Activated naive CD8-positive, alpha-beta T cell treated with anti-CD3 and anti-CD28 coated beads, Interleukin-2, amount 50 U/mL, for 24 hours (primary cell): ENCODE results near the gene FOXP1.

Source experiments
- ATAC-seq: fragments of 150-1000 bp; cut with Tn5 transposase; one replicate; pipeline ENCODE4 v1.10.0; 2021
- DNase-seq: peaks from one replicate; pipeline ENCODE4 v3.0.0; 2021
- H3K27ac Mint-ChIP-seq: one replicate; pipeline ENCODE4 v1.8.0; 2021; ENCODE audit warnings: mild to moderate bottlenecking, mixed read lengths
- H3K27me3 Mint-ChIP-seq: one replicate; pipeline ENCODE4 v1.8.0; 2021; ENCODE audit warnings: mixed read lengths
- H3K36me3 Mint-ChIP-seq: one replicate; pipeline ENCODE4 v1.8.0; 2021; ENCODE audit warnings: low read depth, mixed read lengths
- H3K4me1 Mint-ChIP-seq: one replicate; pipeline ENCODE4 v1.8.0; 2021; ENCODE audit warnings: mixed read lengths
- H3K4me3 Mint-ChIP-seq: one replicate; pipeline ENCODE4 v1.8.0; 2021; ENCODE audit warnings: mild to moderate bottlenecking, moderate library complexity, mixed read lengths
- H3K9me3 Mint-ChIP-seq: one replicate; pipeline ENCODE4 v1.8.0; 2021; ENCODE audit warnings: mixed read lengths

Gene FOXP1

GRCh38 chr3:71563827-71564226 lies 19.7 kb downstream of the FOXP1 start:
- Mint-ChIP-seq H3K36me3 (peaks cover 28% of the 10 kb centered on the region), H3K9me3 (no peaks in the 10 kb centered on the region), H3K27me3 (no peaks in the 10 kb centered on the region), H3K4me1 (peaks cover 16% of the 10 kb centered on the region), H3K4me3 (no peak overlapping the region), H3K27ac (no peak overlapping the region)
- ATAC-seq (no peak), DNase-seq (no peak)

GRCh38 chr3:71562938-71563337 lies 20.6 kb downstream of the FOXP1 start:
- Mint-ChIP-seq H3K4me1 (peaks cover 13% of the 10 kb centered on the region), H3K36me3 (peaks cover 31% of the 10 kb centered on the region), H3K27me3 (no peaks in the 10 kb centered on the region), H3K9me3 (no peaks in the 10 kb centered on the region), H3K27ac (no peak overlapping the region), H3K4me3 (no peak overlapping the region)
- DNase-seq (no peak), ATAC-seq (no peak)

GRCh38 chr3:71560665-71561064 lies 22.9 kb downstream of the FOXP1 start:
- Mint-ChIP-seq H3K4me1 (peaks cover 13% of the 10 kb centered on the region), H3K4me3 (no peak overlapping the region), H3K9me3 (no peaks in the 10 kb centered on the region), H3K36me3 (peaks cover 20% of the 10 kb centered on the region), H3K27me3 (no peaks in the 10 kb centered on the region), H3K27ac (no peak overlapping the region)
- ATAC-seq (no peak), DNase-seq (no peak)

DNA sequence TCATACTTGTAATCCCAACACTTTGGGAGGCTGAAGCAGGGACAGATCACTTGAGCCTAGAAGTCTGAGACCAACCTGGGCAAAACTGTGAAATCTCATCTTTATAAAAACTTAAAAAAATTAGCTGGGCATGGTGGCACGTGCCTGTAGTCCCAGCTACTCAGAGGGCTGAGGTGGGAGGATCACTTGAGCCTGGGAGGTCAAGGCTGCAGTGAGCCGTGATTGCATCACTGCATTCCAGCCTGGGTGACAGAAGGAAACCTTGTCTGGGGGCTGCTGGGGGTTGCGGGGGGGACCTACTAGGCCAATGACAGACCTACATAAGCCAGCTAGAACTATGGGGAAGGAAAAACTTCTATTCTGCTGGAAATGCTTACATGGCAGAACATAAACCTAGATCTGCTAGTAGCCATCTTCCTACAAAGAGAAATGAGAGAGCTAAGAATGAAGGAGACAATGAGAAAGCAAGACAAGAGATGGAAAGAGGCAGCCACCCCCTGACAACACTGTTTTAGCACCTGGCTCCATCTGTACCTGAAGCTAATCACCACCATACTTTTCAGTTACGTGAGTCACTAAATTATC lies 23.9 kb downstream of the FOXP1 start:
- no peak overlapping the region for H3K27ac Mint-ChIP-seq
- H3K36me3 Mint-ChIP-seq: peaks cover 14% of the 10 kb centered on the region
- peaks cover 12% of the 10 kb centered on the region for H3K4me1 Mint-ChIP-seq
- ATAC-seq (no peak), DNase-seq (no peak)
- H3K4me3 Mint-ChIP-seq: no peak overlapping the region
- H3K9me3 Mint-ChIP-seq: no peaks in the 10 kb centered on the region
- H3K27me3 Mint-ChIP-seq: no peaks in the 10 kb centered on the region

DNA sequence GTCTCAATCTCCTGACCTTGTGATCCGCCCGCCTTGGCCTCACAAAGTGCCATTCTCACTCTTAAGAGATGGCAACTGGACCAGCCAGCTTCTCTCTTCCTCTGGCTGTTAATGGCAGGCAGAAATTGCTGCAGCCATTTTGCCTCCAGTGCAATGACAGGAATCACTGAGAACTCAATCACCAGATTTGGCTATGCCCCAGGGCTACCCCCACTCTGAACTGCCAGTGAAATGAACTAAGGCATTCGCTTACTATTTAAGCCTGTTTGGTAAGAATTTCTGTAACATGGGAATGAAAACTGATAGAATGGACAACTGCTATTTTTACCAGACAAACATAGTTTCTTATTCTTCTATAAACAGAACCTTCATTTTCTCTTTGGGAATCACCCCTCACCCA lies 24.5 kb downstream of the FOXP1 start:
- Mint-ChIP-seq H3K27me3 (no peaks in the 10 kb centered on the region), H3K4me1 (peaks cover 7% of the 10 kb centered on the region), H3K9me3 (no peaks in the 10 kb centered on the region), H3K36me3 (peaks cover 10% of the 10 kb centered on the region), H3K4me3 (no peak overlapping the region), H3K27ac (no peak overlapping the region)
- DNase-seq (no peak), ATAC-seq (no peak)

- peaks cover 4% of the 10 kb centered on the region for H3K36me3 Mint-ChIP-seq
- no peaks in the 10 kb centered on the region for H3K9me3 Mint-ChIP-seq
- H3K4me3 Mint-ChIP-seq: no peak overlapping the region
- peaks cover 1% of the 10 kb centered on the region for H3K4me1 Mint-ChIP-seq
- ATAC-seq: no peak
- DNase-seq: no peak
- H3K27me3 Mint-ChIP-seq: no peaks in the 10 kb centered on the region
- no peak overlapping the region for H3K27ac Mint-ChIP-seq
Observed at GRCh38 chr3:71554649-71555048, 28.9 kb downstream of the FOXP1 start.

GRCh38 chr3:71551311-71551919 lies 32.1 kb downstream of the FOXP1 start:
- DNase-seq: no peak
- Mint-ChIP-seq H3K27ac (no peak overlapping the region), H3K27me3 (no peaks in the 10 kb centered on the region), H3K4me3 (no peak overlapping the region), H3K4me1 (peaks cover 5% of the 10 kb centered on the region), H3K36me3 (peaks cover 1% of the 10 kb centered on the region), H3K9me3 (no peaks in the 10 kb centered on the region)
- ATAC-seq: no peak

DNA sequence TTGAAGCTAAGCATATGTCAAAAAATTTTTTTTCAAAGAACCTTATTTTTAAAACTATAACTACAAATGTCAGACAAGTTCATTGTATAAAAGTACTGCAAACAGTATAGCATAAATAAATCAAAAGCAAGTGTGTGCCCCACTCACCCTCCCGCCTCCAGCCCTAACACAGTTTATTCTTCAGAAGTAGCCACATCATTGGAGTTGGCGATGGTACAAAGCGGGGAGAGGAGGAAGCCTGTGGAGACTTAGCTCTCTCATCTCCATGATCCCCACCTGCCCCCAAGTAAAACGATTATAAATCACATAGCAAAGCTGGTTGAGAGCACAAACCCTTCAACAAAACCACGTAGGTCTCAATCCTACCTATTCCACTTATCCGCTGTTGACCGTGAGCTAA lies 33.6 kb downstream of the FOXP1 start:
- H3K4me1 Mint-ChIP-seq: peaks cover 7% of the 10 kb centered on the region
- no peak overlapping the region for H3K27ac Mint-ChIP-seq

DNA sequence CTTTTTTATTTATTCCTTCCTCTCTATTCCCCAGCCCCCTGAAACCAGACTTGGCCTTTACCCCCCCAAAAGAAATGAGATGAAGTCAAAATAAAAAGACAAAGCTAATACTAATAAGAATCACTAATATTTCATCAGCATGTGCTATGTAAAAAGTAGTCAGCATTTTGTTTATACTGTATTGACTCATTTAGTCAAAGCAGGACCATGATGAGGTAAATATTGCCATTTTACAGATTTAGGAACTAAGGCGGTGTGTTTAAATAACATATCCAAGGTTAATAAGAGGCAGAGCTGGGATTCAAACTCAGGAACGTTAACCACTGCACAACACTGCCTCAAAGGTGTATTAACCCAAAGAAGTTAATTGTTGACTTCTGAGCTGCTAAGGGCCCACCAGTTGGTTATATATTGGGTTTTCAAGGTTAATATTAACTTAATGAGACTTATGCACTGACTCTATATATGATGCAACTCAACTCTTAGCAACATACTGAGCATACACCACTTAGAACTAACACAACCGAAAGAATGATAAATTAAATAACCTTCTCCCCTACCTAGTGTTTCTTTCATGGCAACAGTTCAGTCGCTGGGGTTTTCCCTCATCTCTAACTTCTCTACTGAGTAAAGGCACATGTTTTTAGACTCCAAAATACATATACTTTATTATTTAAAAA lies 34.7 kb downstream of the FOXP1 start:
- H3K36me3 Mint-ChIP-seq: peaks cover 1% of the 10 kb centered on the region
- H3K4me3 Mint-ChIP-seq: no peak overlapping the region
- no peak overlapping the region for H3K27ac Mint-ChIP-seq
- no peaks in the 10 kb centered on the region for H3K9me3 Mint-ChIP-seq
- ATAC-seq: no peak
- no peaks in the 10 kb centered on the region for H3K27me3 Mint-ChIP-seq
- no peak for DNase-seq
- H3K4me1 Mint-ChIP-seq: peaks cover 12% of the 10 kb centered on the region

More for the DNA sequence above, 33.6 kb downstream of the FOXP1 start:
- peaks cover 1% of the 10 kb centered on the region for H3K36me3 Mint-ChIP-seq
- H3K4me3 Mint-ChIP-seq: no peak overlapping the region
- no peaks in the 10 kb centered on the region for H3K27me3 Mint-ChIP-seq
- DNase-seq (no peak), ATAC-seq (no peak)
- H3K9me3 Mint-ChIP-seq: no peaks in the 10 kb centered on the region

DNA sequence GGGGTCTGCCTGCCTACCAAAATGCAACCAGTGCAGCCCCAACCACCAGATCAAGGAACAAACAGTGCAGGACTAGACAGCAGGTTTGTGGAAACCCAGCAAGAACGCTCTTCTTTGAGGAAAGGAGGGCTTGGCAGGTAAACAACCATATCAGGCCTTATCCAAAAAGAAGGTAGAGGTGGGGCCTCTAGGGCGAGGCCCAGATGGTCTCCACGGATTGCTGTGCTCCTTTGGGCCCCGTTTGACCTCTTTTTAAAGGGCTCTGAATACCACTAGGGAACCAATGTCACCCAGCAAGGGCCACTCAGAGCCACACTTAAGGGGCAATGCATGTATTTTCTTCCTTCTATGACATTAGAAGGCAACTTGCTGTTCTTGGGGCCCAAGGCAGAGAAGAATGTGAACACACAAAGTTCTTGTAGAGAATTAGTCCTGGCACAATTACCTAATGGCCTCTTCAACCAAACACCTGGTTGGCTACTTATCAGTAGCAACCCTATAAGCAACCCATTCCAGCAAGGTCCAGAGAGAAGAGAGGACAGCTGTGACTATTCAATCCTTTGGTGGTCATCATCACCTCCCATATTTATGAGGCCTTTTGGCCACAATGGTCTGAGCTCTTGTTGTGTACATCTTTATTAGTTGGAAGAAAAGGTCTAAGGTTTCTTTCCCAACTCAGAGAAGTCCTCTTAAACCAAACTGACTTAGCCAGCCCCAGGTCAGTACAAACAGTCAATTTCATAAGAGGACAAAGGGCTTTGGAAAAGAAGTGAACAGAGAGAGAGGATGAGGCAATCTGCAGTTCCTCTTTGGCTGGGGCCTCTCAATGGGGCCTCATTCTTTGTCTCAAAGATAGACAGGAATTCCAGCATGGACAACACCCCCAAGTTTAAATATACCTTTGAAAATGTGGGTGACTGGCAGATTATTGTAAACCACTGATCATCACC lies 36.0 kb downstream of the FOXP1 start:
- DNase-seq (no peak), ATAC-seq (no peak)
- Mint-ChIP-seq H3K9me3 (no peaks in the 10 kb centered on the region), H3K4me3 (no peak overlapping the region), H3K27me3 (no peaks in the 10 kb centered on the region), H3K27ac (no peak overlapping the region), H3K4me1 (peaks cover 23% of the 10 kb centered on the region), H3K36me3 (peaks cover 1% of the 10 kb centered on the region)

DNA sequence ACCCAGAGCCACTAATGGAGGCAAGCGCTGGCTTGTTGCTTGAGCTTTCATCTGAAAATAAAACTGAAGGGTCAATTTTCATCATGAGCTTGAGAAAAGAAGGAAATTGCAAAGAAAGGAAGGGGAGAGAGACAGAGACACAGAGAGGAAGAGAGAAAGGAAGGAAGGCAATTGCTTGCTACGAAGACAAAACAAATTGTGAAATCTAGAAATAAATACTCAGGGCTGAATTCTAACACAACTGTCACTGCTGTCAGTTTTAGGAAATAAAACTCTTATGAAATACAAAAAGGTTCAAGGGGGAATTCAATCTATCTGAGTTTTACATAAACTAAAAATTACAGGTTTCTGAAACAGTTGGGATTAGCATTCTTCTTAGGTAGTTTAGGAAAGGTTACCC lies 36.7 kb downstream of the FOXP1 start:
- Mint-ChIP-seq H3K4me1 (peaks cover 29% of the 10 kb centered on the region), H3K27me3 (no peaks in the 10 kb centered on the region), H3K4me3 (no peak overlapping the region), H3K36me3 (peaks cover 1% of the 10 kb centered on the region), H3K27ac (no peak overlapping the region), H3K9me3 (no peaks in the 10 kb centered on the region)
- ATAC-seq (no peak), DNase-seq (no peak)

DNA sequence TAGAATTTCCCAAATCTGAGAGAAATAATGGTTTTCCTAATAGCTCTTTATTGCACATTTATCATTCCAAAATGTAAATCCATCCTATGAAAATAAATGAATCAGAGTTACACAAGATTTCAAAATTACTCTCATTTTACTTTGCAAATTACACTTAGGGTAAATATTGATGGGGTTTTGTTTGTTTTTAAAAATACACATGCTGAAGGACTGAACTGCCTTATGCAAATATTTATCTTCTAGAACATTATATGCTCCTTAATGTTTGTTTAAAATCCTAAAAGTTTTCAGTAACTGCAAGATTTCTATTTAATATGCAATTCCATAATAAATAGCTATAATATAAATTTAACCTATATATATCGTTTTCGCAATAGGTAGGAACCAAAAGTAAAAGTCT lies 38.2 kb downstream of the FOXP1 start:
- H3K4me1 Mint-ChIP-seq: peaks cover 29% of the 10 kb centered on the region
- no peaks in the 10 kb centered on the region for H3K27me3 Mint-ChIP-seq
- H3K27ac Mint-ChIP-seq: no peak overlapping the region
- no peaks in the 10 kb centered on the region for H3K9me3 Mint-ChIP-seq
- peaks cover 1% of the 10 kb centered on the region for H3K36me3 Mint-ChIP-seq
- no peak for ATAC-seq
- no peak overlapping the region for H3K4me3 Mint-ChIP-seq
- no peak for DNase-seq

- no peaks in the 10 kb centered on the region for H3K27me3 Mint-ChIP-seq
- H3K9me3 Mint-ChIP-seq: no peaks in the 10 kb centered on the region
- H3K4me1 Mint-ChIP-seq: peaks cover 26% of the 10 kb centered on the region
- DNase-seq: peak; percentile 15
- no peak overlapping the region for H3K27ac Mint-ChIP-seq
- peak; percentile 82 for ATAC-seq
- H3K4me3 Mint-ChIP-seq: no peak overlapping the region
- peaks cover 1% of the 10 kb centered on the region for H3K36me3 Mint-ChIP-seq
Observed at GRCh38 chr3:71543371-71544016, 40.0 kb downstream of the FOXP1 start.
